GM19239 (cell line): ENCODE data around the gene FGD5.
"Not testable (repeated sequence)": the region's sequence is repeated elsewhere in the genome, so short reads cannot be mapped to it uniquely, and the experiment has no call there.

Experiments used
- DNase-seq: peaks from one replicate; pipeline ENCODE4 v3.0.0; 2011; ENCODE audit warnings: low spot score; ENCODE audit not compliant: insufficient read length
- FAIRE-seq: peaks from 2 replicates; lab custom pipeline; 2011; peaks lifted over from hg19 to GRCh38; lab: Jason Lieb, UNC

FGD5 gene

GRCh38 chr3:14891135-14892132, 72.7 kb downstream of the FGD5 start:
- DNase-seq, result no peak
- no peak for FAIRE-seq

- DNase-seq, result no peak
Observed at GRCh38 chr3:14892226-14892625, 73.5 kb downstream of the FGD5 start.

GRCh38 chr3:14894085-14894484, 75.3 kb downstream of the FGD5 start:
- DNase-seq (no peak), FAIRE-seq (no peak)

More at GRCh38 chr3:14892226-14892625, 73.5 kb downstream of the FGD5 start:
- FAIRE-seq, result no peak

- DNase-seq, result no peak
- no peak for FAIRE-seq
Observed at GRCh38 chr3:14897266-14897665, 78.5 kb downstream of the FGD5 start.

- no peak for FAIRE-seq
- no peak for DNase-seq
Observed at GRCh38 chr3:14898929-14899328, 80.2 kb downstream of the FGD5 start.

GRCh38 chr3:14899993-14900618, 81.3 kb downstream of the FGD5 start:
- no peak for FAIRE-seq
- no peak for DNase-seq

GRCh38 chr3:14900881-14901873, 82.4 kb downstream of the FGD5 start:
- FAIRE-seq, result no peak

GRCh38 chr3:14902719-14903118, 84.0 kb downstream of the FGD5 start:
- FAIRE-seq (no peak), DNase-seq (no peak)

More at GRCh38 chr3:14900881-14901873, 82.4 kb downstream of the FGD5 start:
- no peak for DNase-seq

- FAIRE-seq, DNase-seq: not testable (repeated sequence)
Observed at GRCh38 chr3:14903501-14903900, 84.7 kb downstream of the FGD5 start.

- FAIRE-seq (no peak), DNase-seq (no peak)
Observed at GRCh38 chr3:14905055-14905657, 86.4 kb downstream of the FGD5 start.

- DNase-seq (no peak), FAIRE-seq (no peak)
Observed at GRCh38 chr3:14906355-14906971, 87.7 kb downstream of the FGD5 start.

- FAIRE-seq (no peak), DNase-seq (no peak)
Observed at GRCh38 chr3:14907043-14907966, 88.5 kb downstream of the FGD5 start.

GRCh38 chr3:14909250-14909649, 90.5 kb downstream of the FGD5 start:
- FAIRE-seq, result no peak

GRCh38 chr3:14911651-14912050, 92.9 kb downstream of the FGD5 start:
- FAIRE-seq (no peak), DNase-seq (no peak)

More at GRCh38 chr3:14909250-14909649, 90.5 kb downstream of the FGD5 start:
- DNase-seq, result no peak

GRCh38 chr3:14913071-14913925, 94.5 kb downstream of the FGD5 start:
- FAIRE-seq (no peak), DNase-seq (no peak)

- FAIRE-seq (no peak), DNase-seq (no peak)
Observed at GRCh38 chr3:14913926-14914778, 95.4 kb downstream of the FGD5 start.
